Upper lobe of left lung (tissue), 6 donors: ENCODE results near the gene SERPINB3. TPM values are rescaled to one million over a fixed set of nuclear protein-coding genes. Genes with fewer than 3 reads are reported as not detected.

Source experiments
- ATAC-seq, 2 donors: fragments of 200-7000 bp; cut with Tn5 transposase; one replicate each; pipeline ENCODE4 v1.9.1; 2022; ENCODE audit warnings: mild to moderate bottlenecking in 2 of 2, moderate library complexity in 2 of 2; ENCODE audit not compliant: low FRiP score in 2 of 2
- DNase-seq, 2 donors: peaks; one replicate each; pipeline ENCODE4 v3.0.0-alpha.2; 2019 to 2020
- H3K27ac ChIP-seq, 4 donors: fragments of 200-600 bp; sonication (generic); one replicate each; pipeline ENCODE4 v1.5.1; 2016 to 2019
- H3K27me3 ChIP-seq, 4 donors: fragments of 200-600 bp; sonication (generic); one replicate each; pipeline ENCODE4 v1.5.1; 2017 to 2019
- H3K36me3 ChIP-seq, 4 donors: fragments of 200-600 bp; sonication (generic); one replicate each; pipeline ENCODE4 v1.5.1; 2016 to 2019
- H3K4me1 ChIP-seq, 4 donors: fragments of 200-600 bp; sonication (generic); one replicate each; pipeline ENCODE4 v1.5.1; 2018 to 2019
- H3K4me3 ChIP-seq, 4 donors: fragments of 200-600 bp; sonication (generic); one replicate each; pipeline ENCODE4 v1.5.1; 2017 to 2019; ENCODE audit warnings: mild to moderate bottlenecking in 2 of 4, moderate library complexity in 1 of 4
- H3K9me3 ChIP-seq, 4 donors: fragments of 200-600 bp; sonication (generic); one replicate each; pipeline ENCODE4 v1.5.1; 2018 to 2019
- CTCF ChIP-seq, 6 experiments: fragments of 450-650 bp in 4 of 6; fragments of 200-600 bp in 2 of 6; sonication (generic) in 2 of 6; IDR thresholded peaks; one replicate each; pipeline ENCODE4 v1.5.1; 2016 to 2019; ENCODE audit warnings: antibody characterized with exemption in 6 of 6
- EP300 ChIP-seq, 4 donors: sonication (generic); formaldehyde crosslinking; IDR thresholded peaks; one replicate each; pipeline ENCODE4 v1.5.1; 2017; ENCODE audit warnings: antibody characterized with exemption in 4 of 4, control low read depth in 2 of 4
- POLR2A ChIP-seq, 4 donors: fragments of 450-650 bp; IDR thresholded peaks; one replicate each; pipeline ENCODE4 v1.5.1; 2016 to 2017; ENCODE audit warnings: antibody characterized with exemption in 4 of 4, mild to moderate bottlenecking in 2 of 4
- POLR2AphosphoS5 ChIP-seq, 2 donors: sonication (generic); formaldehyde crosslinking; IDR thresholded peaks; one replicate each; pipeline ENCODE4 v1.5.1; 2017; ENCODE audit warnings: antibody characterized with exemption in 2 of 2
- WGBS, 2 donors: methylation state at CpG; one replicate each; pipeline ENCODE4 v1.1.5; 2017 to 2018; 5-methylcytosine and 5-hydroxymethylcytosine counted together
- total RNA-seq, 6 donors: library from RNA; depleted of rRNA in 4 of 6; stranded (reverse); fragments of >200 nt in 4 of 6; gene quantifications; one replicate each; pipeline versions ENCODE4 v1.1.0 to v1.2.1, GENCODE V29; 2016 to 2021
- donor health status: DM: no; HTN: no; CAD: no; lungs with moderate emphysema.
- donor health status: DM: no; HTN: yes; CAD: no; lungs with severe emphysema.

SERPINB3 gene
- total RNA-seq, 6 donors from 2014 or later = 0.30 to 63.6 TPM; not detected in 4

GRCh38 chr18:63617049-63617914 is 44.4 kb downstream of the SERPINB3 start:
- H3K4me1 ChIP-seq = no peaks in the 10 kb centered on the region
- TF ChIP-seq POLR2A (IDR thresholded peaks at IDR 0.05) = no peak
- TF ChIP-seq POLR2AphosphoS5 (IDR thresholded peaks at IDR 0.05) = no peak
- TF ChIP-seq EP300 (IDR thresholded peaks at IDR 0.05) = no peak
- TF ChIP-seq CTCF (IDR thresholded peaks at IDR 0.05) = no peak
- no peak overlapping the region for H3K4me3 ChIP-seq
- no peaks in the 10 kb centered on the region for H3K9me3 ChIP-seq
- H3K36me3 ChIP-seq = no peaks in the 10 kb centered on the region
- WGBS, 2 donors = 21 to 27% methylated on average over 3 of the region's 3 CpGs
- no peak for DNase-seq
- H3K27me3 ChIP-seq = no peaks in the 10 kb centered on the region
- ATAC-seq = no peak
- no peak overlapping the region for H3K27ac ChIP-seq

DNA sequence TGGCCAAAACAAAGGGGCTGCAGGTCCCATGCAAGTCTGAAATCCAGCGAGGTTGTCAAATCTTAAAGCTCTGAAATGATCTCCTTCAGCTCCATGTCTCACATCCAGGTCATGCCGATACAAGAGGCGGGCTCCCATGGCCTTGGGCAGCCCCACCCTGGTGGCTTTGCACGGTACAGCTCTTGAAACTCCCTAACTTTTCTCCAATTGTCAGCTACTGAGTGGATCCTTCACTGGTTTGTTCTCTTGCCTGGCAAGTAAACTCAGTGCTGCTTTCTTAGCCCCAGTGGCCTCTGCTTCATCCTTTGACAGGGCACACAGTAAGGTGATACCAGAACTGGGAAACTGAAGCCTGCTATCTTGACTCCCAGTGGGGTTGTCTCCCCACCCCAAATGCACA is 48.3 kb downstream of the SERPINB3 start:
- Histone ChIP-seq H3K27ac (no peak overlapping the region), H3K4me1 (no peaks in the 10 kb centered on the region), H3K9me3 (no peaks in the 10 kb centered on the region)

DNA sequence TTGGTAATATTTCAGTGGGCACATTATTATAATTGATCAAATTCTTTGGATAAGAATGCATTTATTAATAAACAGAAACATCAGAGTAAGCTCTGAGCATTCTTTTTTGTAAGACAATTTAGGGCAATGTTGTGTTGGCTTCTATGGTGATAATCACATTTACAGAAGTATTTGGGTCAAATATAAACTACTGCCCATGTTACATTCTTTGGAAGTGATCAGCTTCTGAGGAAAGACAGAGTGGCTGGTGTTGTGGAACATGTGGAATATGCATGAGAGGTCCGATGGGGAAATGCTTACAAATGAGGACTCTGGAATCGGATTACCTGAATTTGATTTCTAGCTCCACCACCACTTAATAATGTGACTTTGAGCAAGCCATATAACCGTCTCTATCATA is 55.2 kb downstream of the SERPINB3 start:
- TF ChIP-seq POLR2AphosphoS5 (IDR thresholded peaks at IDR 0.05) (no peak), POLR2A (IDR thresholded peaks at IDR 0.05) (no peak), CTCF (IDR thresholded peaks at IDR 0.05) (no peak), EP300 (IDR thresholded peaks at IDR 0.05) (no peak)
- H3K9me3 ChIP-seq = no peaks in the 10 kb centered on the region
- 82 to 83% methylated on average over 3 of the region's 3 CpGs for WGBS, 2 donors
- ATAC-seq = no peak
- H3K36me3 ChIP-seq = no peaks in the 10 kb centered on the region
- H3K27ac ChIP-seq = no peak overlapping the region
- no peaks in the 10 kb centered on the region for H3K27me3 ChIP-seq
- no peaks in the 10 kb centered on the region for H3K4me1 ChIP-seq
- DNase-seq = no peak
- H3K4me3 ChIP-seq = no peak overlapping the region

More for the DNA sequence above, 48.3 kb downstream of the SERPINB3 start:
- 75 to 79% methylated on average over 4 of the region's 4 CpGs for WGBS, 2 donors
- ATAC-seq (no peak), DNase-seq (no peak)
- TF ChIP-seq EP300 (IDR thresholded peaks at IDR 0.05) (no peak), POLR2AphosphoS5 (IDR thresholded peaks at IDR 0.05) (no peak), POLR2A (IDR thresholded peaks at IDR 0.05) (no peak), CTCF (IDR thresholded peaks at IDR 0.05) (no peak)
- H3K36me3 ChIP-seq = no peaks in the 10 kb centered on the region
- no peak overlapping the region for H3K4me3 ChIP-seq
- no peaks in the 10 kb centered on the region for H3K27me3 ChIP-seq

Other genes starting within 250 kb of the SERPINB3 start
- gene VPS4B, start 239.4 kb downstream of the SERPINB3 start, total RNA-seq = 10 to 100 TPM; 24.1 to 63.7 (median 37.9) TPM
- gene SERPINB5, start 184.9 kb downstream of the SERPINB3 start, total RNA-seq = under 1 TPM in 2 of 6 donors, not detected in 4; 0.61 to 0.98 TPM
- gene SERPINB12, start 119.5 kb downstream of the SERPINB3 start, total RNA-seq = not detected
- gene SERPINB13, start 74.5 kb downstream of the SERPINB3 start, total RNA-seq = 1 to 10 TPM in 1 of 6 donors, not detected in 5; 3.9 TPM
- gene SERPINB4, start 17.6 kb downstream of the SERPINB3 start, total RNA-seq = 1 to 10 TPM in 1 of 6 donors, not detected in 5; 2.6 TPM
- 10 to 100 TPM in 1 of 6 donors, under 1 TPM in 1, not detected in 4; 0.46 to 12.8 TPM for gene SERPINB11, start 41.1 kb upstream of the SERPINB3 start, total RNA-seq
- 1 to 10 TPM in 1 of 6 donors, not detected in 5; 1.3 TPM for gene SERPINB7, start 113.5 kb upstream of the SERPINB3 start, total RNA-seq
- under 1 TPM in 2 of 6 donors, not detected in 4; 0.49 to 0.61 TPM for gene SERPINB2, start 225.8 kb upstream of the SERPINB3 start, total RNA-seq
- gene SERPINB10, start 246.1 kb upstream of the SERPINB3 start, total RNA-seq = under 1 TPM in 2 of 6 donors, not detected in 4; 0.11 to 0.30 TPM